GM23338 (cell line): ENCODE measurements around the gene TGM2. TPM values are rescaled to one million over a fixed set of nuclear protein-coding genes. Genes with fewer than 3 reads are reported as not detected.

Experiments
- ATAC-seq: fragments of 200-7000 bp; cut with Tn5 transposase; 3 replicates; pipeline ENCODE4 v1.9.1; 2020
- DNase-seq: peaks from one replicate; pipeline ENCODE4 v3.0.0-alpha.2; 2015; ENCODE audit warnings: low spot score
- H2AFZ ChIP-seq: fragments of 200-600 bp; sonication (generic); 2 replicates; pipeline ENCODE4 v1.8.0; 2016; ENCODE audit warnings: antibody characterized with exemption, mild to moderate bottlenecking, moderate library complexity
- H3F3A ChIP-seq: fragments of 200-600 bp; sonication (generic); replicated peaks from 2 replicates; pipeline ENCODE4 v1.8.0; 2017; ENCODE audit warnings: antibody characterized with exemption, mixed run types, low read depth
- H3K27ac ChIP-seq: fragments of 200-600 bp; sonication (generic); 2 replicates; pipeline ENCODE4 v1.6.1; 2016; ENCODE audit warnings: low read depth
- H3K27me3 ChIP-seq: fragments of 200-600 bp; sonication (generic); 2 replicates; pipeline ENCODE4 v1.8.0; 2016; ENCODE audit warnings: mild to moderate bottlenecking, mixed run types, moderate library complexity; ENCODE audit not compliant: insufficient read depth
- H3K36me3 ChIP-seq: fragments of 200-600 bp; sonication (generic); 2 replicates; pipeline ENCODE4 v1.8.0; 2016; ENCODE audit warnings: mild to moderate bottlenecking; ENCODE audit not compliant: insufficient read depth
- H3K4me1 ChIP-seq: fragments of 200-600 bp; sonication (generic); 2 replicates; pipeline ENCODE4 v1.8.0; 2016; ENCODE audit warnings: mild to moderate bottlenecking, moderate library complexity; ENCODE audit not compliant: insufficient read depth
- H3K4me2 ChIP-seq: fragments of 200-600 bp; sonication (generic); 2 replicates; pipeline ENCODE4 v1.7.1; 2017; ENCODE audit warnings: mixed run types
- H3K4me3 ChIP-seq: fragments of 200-600 bp; sonication (generic); 2 replicates; pipeline ENCODE4 v1.6.1; 2016; ENCODE audit warnings: mixed run types
- H3K79me2 ChIP-seq: fragments of 200-600 bp; sonication (generic); replicated peaks from 2 replicates; pipeline ENCODE4 v1.8.0; 2017; ENCODE audit warnings: mild to moderate bottlenecking; ENCODE audit not compliant: insufficient read depth
- H3K9me2 ChIP-seq: fragments of 200-600 bp; sonication (generic); 2 replicates; pipeline ENCODE4 v1.8.0; 2017; ENCODE audit not compliant: insufficient read depth
- H4K20me1 ChIP-seq: fragments of 200-600 bp; sonication (generic); replicated peaks from 2 replicates; pipeline ENCODE4 v1.8.0; 2017; ENCODE audit warnings: mild to moderate bottlenecking; ENCODE audit not compliant: insufficient read depth
- H3K27ac Mint-ChIP-seq: 2 replicates; pipeline ENCODE4 v1.8.0; 2020; ENCODE audit warnings: inconsistent platforms, mild to moderate bottlenecking, moderate library complexity, mixed read lengths
- H3K27me3 Mint-ChIP-seq: 3 replicates; pipeline ENCODE4 v1.8.0; 2022; ENCODE audit warnings: low read depth, mild to moderate bottlenecking, moderate library complexity, mixed read lengths, inconsistent platforms; ENCODE audit not compliant: insufficient read depth, poor library complexity
- H3K36me3 Mint-ChIP-seq: 3 replicates; pipeline ENCODE4 v1.8.0; 2021; ENCODE audit warnings: low read depth, mild to moderate bottlenecking, inconsistent platforms, moderate library complexity, mixed read lengths
- H3K4me1 Mint-ChIP-seq: 3 replicates; pipeline ENCODE4 v1.8.0; 2020; ENCODE audit warnings: mild to moderate bottlenecking, inconsistent platforms, mixed read lengths
- H3K4me3 Mint-ChIP-seq: 3 replicates; pipeline ENCODE4 v1.8.0; 2021; ENCODE audit warnings: moderate library complexity, mild to moderate bottlenecking, inconsistent platforms, mixed read lengths
- H3K9me3 Mint-ChIP-seq: 3 replicates; pipeline ENCODE4 v1.8.0; 2020; ENCODE audit warnings: moderate library complexity, mild to moderate bottlenecking, inconsistent platforms, mixed read lengths
- CREB1 ChIP-seq: fragments of 250-450 bp; sonication (Bioruptor Pico); IDR thresholded peaks from 2 replicates; pipeline ENCODE4 v1.5.0; 2020; ENCODE audit warnings: low read depth, mild to moderate bottlenecking, moderate library complexity
- CTCF ChIP-seq, 2 experiments: fragments of 200-600 bp in 1 of 2; sonication (generic) in 1 of 2; conservative IDR thresholded peaks; 2 replicates each; pipeline versions ENCODE4 v1.5.1 to v1.6.1; 2016 to 2017; ENCODE audit warnings: antibody characterized with exemption in 2 of 2, low read depth in 2 of 2, mild to moderate bottlenecking in 2 of 2, moderate library complexity in 1 of 2
- ETS1 ChIP-seq: IDR thresholded peaks from 2 replicates; pipeline ENCODE4 v1.6.1; 2016; ENCODE audit warnings: antibody characterized with exemption
- EZH2 ChIP-seq: fragments of 200-600 bp; sonication (generic); IDR thresholded peaks from one replicate; pipeline ENCODE4 v1.8.0; 2017; ENCODE audit warnings: antibody characterized with exemption, mild to moderate bottlenecking, low read depth; ENCODE audit not compliant: unreplicated experiment
- EZH2phosphoT487 ChIP-seq: fragments of 200-600 bp; sonication (generic); IDR thresholded peaks from one replicate; pipeline ENCODE4 v1.8.1; 2018; ENCODE audit warnings: antibody characterized with exemption; ENCODE audit not compliant: unreplicated experiment
- JUNB ChIP-seq: IDR thresholded peaks from one replicate; pipeline ENCODE4 v1.6.1; 2016; ENCODE audit warnings: antibody characterized with exemption; ENCODE audit not compliant: unreplicated experiment
- NANOG ChIP-seq: IDR thresholded peaks from 2 replicates; pipeline ENCODE4 v1.6.1; 2016; ENCODE audit warnings: antibody characterized with exemption, borderline replicate concordance
- POLR2AphosphoS5 ChIP-seq: IDR thresholded peaks from 2 replicates; pipeline ENCODE4 v1.6.1; 2016; ENCODE audit warnings: antibody characterized with exemption, low read depth
- STAT1 ChIP-seq: IDR thresholded peaks from one replicate; pipeline ENCODE4 v1.6.1; 2016; ENCODE audit warnings: antibody characterized with exemption; ENCODE audit not compliant: unreplicated experiment
- ZNF114 ChIP-seq: fragments of 250-450 bp; sonication (Bioruptor Pico); IDR thresholded peaks from 2 replicates; pipeline ENCODE4 v1.5.0; 2020; ENCODE audit warnings: mild to moderate bottlenecking, moderate library complexity
- ZNF331 ChIP-seq: fragments of 250-450 bp; sonication (Bioruptor Pico); IDR thresholded peaks from 2 replicates; pipeline ENCODE4 v1.5.0; 2020; ENCODE audit warnings: low read depth, mild to moderate bottlenecking, moderate library complexity
- ZNF462 ChIP-seq: fragments of 250-450 bp; sonication (Bioruptor Pico); IDR thresholded peaks from 2 replicates; pipeline ENCODE4 v1.5.0; 2020; ENCODE audit warnings: mild to moderate bottlenecking, moderate library complexity
- polyA plus RNA-seq: library from polyadenylated mRNA; unstranded; fragments of >200 nt; fragmentation: Nextera tagmentation; extraction: Ambion mirVana; gene quantifications from 2 replicates; pipeline ENCODE4 v1.2.1, GENCODE V29; 2016
- total RNA-seq: library from RNA; depleted of rRNA; stranded (reverse); fragments of >200 nt; shearing (Covaris generic); gene quantifications from 2 replicates; pipeline ENCODE4 v1.2.3, GENCODE V29; 2014

TGM2 gene
- total and polyA plus RNA-seq, 2 experiments from 2014 or later: 0.45 to 1.0 TPM

- Histone ChIP-seq H2AFZ (no peak overlapping the region), H3F3A (no peaks in the 10 kb centered on the region), H3K4me2 (no peak overlapping the region), H3K79me2 (no peaks in the 10 kb centered on the region), H3K36me3 (no peaks in the 10 kb centered on the region), H3K9me2 (no peaks in the 10 kb centered on the region), H4K20me1 (no peaks in the 10 kb centered on the region), H3K27ac (no peak overlapping the region), H3K4me3 (no peak overlapping the region), H3K4me1 (peaks cover 8% of the 10 kb centered on the region), H3K27me3 (no peaks in the 10 kb centered on the region)
- Mint-ChIP-seq H3K27me3 (no peaks in the 10 kb centered on the region), H3K9me3 (no peaks in the 10 kb centered on the region), H3K4me1 (peaks cover 2% of the 10 kb centered on the region; the same call in 2 of the 3 replicates), H3K27ac (no peak overlapping the region), H3K36me3 (no peaks in the 10 kb centered on the region), H3K4me3 (no peak overlapping the region)
- ATAC-seq (no peak), DNase-seq (no peak)
- no peak for TF ChIP-seq NANOG
- TF ChIP-seq ZNF331 (CRISPR knock-in tag): no peak
- TF ChIP-seq CREB1 (CRISPR knock-in tag): no peak
- no peak for TF ChIP-seq ETS1
Measured at GRCh38 chr20:38179846-38180245, 14.8 kb upstream of the TGM2 start.

GRCh38 chr20:38178581-38178980 lies 13.5 kb upstream of the TGM2 start:
- no peaks in the 10 kb centered on the region for H3K9me2 ChIP-seq
- ATAC-seq (no peak), DNase-seq (no peak)
- no peak overlapping the region for H2AFZ ChIP-seq
- no peak overlapping the region for H3K27ac Mint-ChIP-seq
- no peaks in the 10 kb centered on the region for H3K79me2 ChIP-seq
- no peaks in the 10 kb centered on the region for H3F3A ChIP-seq
- no peaks in the 10 kb centered on the region for H4K20me1 ChIP-seq
- no peaks in the 10 kb centered on the region for H3K36me3 ChIP-seq
- no peak overlapping the region for H3K27ac ChIP-seq
- no peaks in the 10 kb centered on the region for H3K27me3 Mint-ChIP-seq
- H3K36me3 Mint-ChIP-seq: no peaks in the 10 kb centered on the region
- H3K4me1 ChIP-seq: peaks cover 8% of the 10 kb centered on the region
- peaks cover 4% of the 10 kb centered on the region; the same call in 2 of the 3 replicates for H3K4me1 Mint-ChIP-seq
- no peak overlapping the region for H3K4me2 ChIP-seq
- no peak overlapping the region for H3K4me3 Mint-ChIP-seq
- no peak overlapping the region for H3K4me3 ChIP-seq
- no peaks in the 10 kb centered on the region for H3K9me3 Mint-ChIP-seq
- no peaks in the 10 kb centered on the region for H3K27me3 ChIP-seq
- no peak for TF ChIP-seq ZNF462
- no peak for TF ChIP-seq STAT1
- no peak for TF ChIP-seq EZH2
- no peak for TF ChIP-seq POLR2AphosphoS5
- TF ChIP-seq CTCF (conservative IDR thresholded peaks at IDR 0.05; ENCODE audit: low read depth in 2 of 2): no peak
- no peak for TF ChIP-seq ZNF331 (CRISPR knock-in tag)
- no peak for TF ChIP-seq NANOG
- no peak for TF ChIP-seq JUNB
- no peak for TF ChIP-seq ETS1
- no peak for TF ChIP-seq CREB1 (CRISPR knock-in tag)
- no peak for TF ChIP-seq EZH2phosphoT487
- TF ChIP-seq ZNF114 (CRISPR knock-in tag): no peak
